Measurements from ENCODE around the gene KRT83. TPM values are rescaled to one million over a fixed set of nuclear protein-coding genes. Genes with fewer than 3 reads are reported as not detected.
"Not testable (repeated sequence)": the region's sequence is repeated elsewhere in the genome, so short reads cannot be mapped to it uniquely, and the experiment has no call there.

KRT83 gene
- total RNA-seq, 1 experiment from 2014 or later, result 0.07 TPM

GRCh38 chr12:52295663-52296062 is 25.5 kb downstream of the KRT83 start:
- in situ Hi-C loops (cut with HindIII; ENCODE audit: low sequenced_read_pairs), result no loop called here
- DNase-seq (ENCODE audit: low spot score), result no peak

- in situ Hi-C loops (cut with HindIII; ENCODE audit: low sequenced_read_pairs), result no loop called here
These were observed 26.4 kb downstream of the KRT83 start for GRCh38 chr12:52294803-52295202.

DNA sequence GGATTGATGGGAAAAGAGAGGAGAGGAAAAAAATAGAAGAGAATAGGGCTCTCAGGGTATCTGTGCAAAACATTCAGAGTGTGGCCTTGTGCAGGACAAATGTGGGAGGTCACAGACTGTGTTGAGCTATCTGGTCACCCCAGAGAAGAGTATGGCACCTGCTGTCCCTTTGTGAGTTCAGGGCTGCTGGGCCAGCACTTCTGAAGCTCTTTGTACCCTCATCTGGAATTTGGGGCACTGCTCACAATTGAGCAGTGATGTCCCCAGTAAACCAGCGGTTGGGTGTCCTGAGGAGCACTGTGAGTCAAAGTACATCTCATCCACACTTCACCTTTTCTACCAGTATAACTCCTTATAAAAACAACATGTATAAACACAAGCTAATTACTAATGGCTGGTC is 27.3 kb downstream of the KRT83 start:
- in situ Hi-C loops (cut with HindIII; ENCODE audit: low sequenced_read_pairs), result no loop called here
- DNase-seq (ENCODE audit: low spot score), result no peak

More at GRCh38 chr12:52294803-52295202, 26.4 kb downstream of the KRT83 start:
- no peak for DNase-seq (ENCODE audit: low spot score)

GRCh38 chr12:52291267-52291935 is 29.8 kb downstream of the KRT83 start, which contains the start of gene KRT81:
Gene KRT81, minus strand, starts transcription at chr12:52291534. Its CDS starts 69 bp downstream, at chr12:52291465.
- in situ Hi-C loops (cut with HindIII; ENCODE audit: low sequenced_read_pairs), result no loop called here
- no peak for DNase-seq (ENCODE audit: low spot score)

GRCh38 chr12:52290483-52291134 is 30.6 kb downstream of the KRT83 start:
- DNase-seq (ENCODE audit: low spot score); in situ Hi-C loops (cut with HindIII; ENCODE audit: low sequenced_read_pairs): not testable (repeated sequence)

DNA sequence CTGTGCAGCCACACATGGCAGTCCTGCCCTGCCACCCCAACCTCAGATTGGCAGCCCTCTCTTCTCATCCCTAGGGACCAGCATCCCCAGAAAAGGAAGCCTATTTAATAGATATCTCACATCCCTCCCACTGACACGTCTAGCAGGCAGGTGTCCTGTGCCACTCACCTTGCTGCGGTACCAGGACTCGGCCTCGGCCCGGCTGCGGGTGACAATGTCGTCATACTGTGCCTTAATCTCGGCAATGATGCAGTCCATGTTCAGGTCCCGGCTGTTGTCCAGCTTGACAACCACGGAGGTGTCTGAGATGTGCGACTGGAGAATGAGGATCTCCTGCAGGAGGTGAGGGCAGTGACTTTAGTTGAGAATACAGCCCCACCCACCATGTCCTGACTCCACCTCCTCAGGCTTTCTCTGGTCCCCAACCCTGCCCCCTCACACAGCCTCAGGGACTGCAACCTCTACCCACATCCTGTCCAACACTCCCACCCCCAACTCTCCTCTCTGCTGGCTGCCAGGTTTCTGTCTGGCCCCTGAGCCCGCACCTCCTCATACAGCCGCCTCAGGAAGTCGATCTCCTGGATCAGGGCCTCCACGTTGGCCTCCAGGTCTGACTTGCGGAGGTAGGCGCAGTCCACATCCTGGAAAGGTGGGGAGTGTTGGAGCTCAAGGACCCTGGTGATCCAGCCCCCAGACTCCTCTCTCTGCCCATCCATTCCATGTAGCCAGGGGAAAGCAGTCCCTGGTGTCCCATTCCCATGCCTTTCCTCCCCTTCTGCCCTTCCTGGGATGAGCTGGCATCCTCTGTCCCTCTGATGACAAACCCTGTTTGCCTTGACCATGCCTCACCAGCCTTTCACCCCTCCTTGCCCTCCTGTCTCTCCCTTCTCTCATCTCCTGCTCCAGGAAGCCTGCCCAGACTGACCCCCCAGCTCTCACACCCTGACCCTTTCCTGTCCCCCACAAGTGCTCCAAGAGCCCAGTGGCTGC is 33.1 kb downstream of the KRT83 start:
- in situ Hi-C loops (cut with HindIII; ENCODE audit: low sequenced_read_pairs), result not testable (repeated sequence)

GRCh38 chr12:52286857-52287785 is 34.1 kb downstream of the KRT83 start:
- DNase-seq (ENCODE audit: low spot score); in situ Hi-C loops (cut with HindIII; ENCODE audit: low sequenced_read_pairs): not testable (repeated sequence)

More for the DNA sequence above, 33.1 kb downstream of the KRT83 start:
- DNase-seq (ENCODE audit: low spot score), result not testable (repeated sequence)

GRCh38 chr12:52285851-52286530 is 35.2 kb downstream of the KRT83 start:
- DNase-seq (ENCODE audit: low spot score), result no peak
- in situ Hi-C loops (cut with HindIII; ENCODE audit: low sequenced_read_pairs), result no loop called here

DNA sequence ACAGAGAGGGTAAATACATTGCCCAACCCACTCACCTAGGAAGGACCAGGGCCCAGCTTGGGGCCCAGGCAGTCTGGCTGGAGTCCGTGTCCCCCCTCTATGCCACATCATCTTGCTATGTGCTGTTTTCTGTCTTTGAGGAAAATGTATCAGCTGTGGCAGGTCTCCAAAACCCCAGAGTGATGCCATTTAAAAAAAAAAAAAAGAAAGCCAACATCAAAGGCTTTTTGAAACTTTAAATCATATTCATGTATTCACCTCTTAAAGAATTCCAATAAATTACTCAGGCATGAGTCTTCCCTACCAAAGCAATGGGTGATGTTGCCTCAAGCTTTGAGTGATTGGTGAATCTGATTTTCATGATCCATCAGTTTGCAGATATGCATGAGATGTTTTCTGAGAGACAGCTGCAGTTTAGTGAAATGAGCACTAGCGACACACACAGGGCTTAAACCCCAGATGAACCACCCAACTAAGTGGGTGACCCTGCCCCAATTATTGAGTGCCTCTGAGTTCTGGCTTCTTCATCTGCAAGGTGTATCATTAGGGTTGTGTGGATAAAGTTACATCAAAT is 35.9 kb downstream of the KRT83 start:
- in situ Hi-C loops (cut with HindIII; ENCODE audit: low sequenced_read_pairs), result no loop called here
- no peak for DNase-seq (ENCODE audit: low spot score)

DNA sequence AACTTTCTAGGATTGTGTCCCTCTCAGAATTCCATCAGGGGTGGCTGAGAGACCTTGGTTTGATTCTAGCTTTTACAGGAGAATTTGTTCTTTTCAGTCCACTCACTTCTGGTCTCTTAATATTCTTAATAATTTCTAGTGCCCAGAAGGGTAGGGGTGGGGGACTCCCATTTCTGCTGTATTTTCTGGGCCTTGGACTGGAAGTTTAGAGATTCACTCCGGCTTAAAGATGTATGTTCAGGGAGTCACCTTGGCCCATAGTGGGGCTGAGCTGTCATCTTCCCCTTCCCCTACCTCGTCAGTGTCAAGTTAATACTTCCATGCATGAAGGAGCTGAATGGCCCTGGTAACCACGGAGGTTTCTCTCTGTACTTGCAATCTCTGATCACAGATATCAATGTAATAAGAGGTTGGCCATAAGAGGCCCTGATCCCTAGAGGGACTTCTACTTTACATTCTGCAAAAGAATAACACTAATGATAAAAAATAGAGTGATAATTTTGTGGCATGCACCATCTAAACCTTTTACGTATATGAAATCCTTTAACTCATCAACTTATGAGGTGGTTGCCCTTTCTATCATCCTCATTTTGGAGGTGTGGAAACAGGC is 36.5 kb downstream of the KRT83 start:
- no peak for DNase-seq (ENCODE audit: low spot score)
- in situ Hi-C loops (cut with HindIII; ENCODE audit: low sequenced_read_pairs), result no loop called here

DNA sequence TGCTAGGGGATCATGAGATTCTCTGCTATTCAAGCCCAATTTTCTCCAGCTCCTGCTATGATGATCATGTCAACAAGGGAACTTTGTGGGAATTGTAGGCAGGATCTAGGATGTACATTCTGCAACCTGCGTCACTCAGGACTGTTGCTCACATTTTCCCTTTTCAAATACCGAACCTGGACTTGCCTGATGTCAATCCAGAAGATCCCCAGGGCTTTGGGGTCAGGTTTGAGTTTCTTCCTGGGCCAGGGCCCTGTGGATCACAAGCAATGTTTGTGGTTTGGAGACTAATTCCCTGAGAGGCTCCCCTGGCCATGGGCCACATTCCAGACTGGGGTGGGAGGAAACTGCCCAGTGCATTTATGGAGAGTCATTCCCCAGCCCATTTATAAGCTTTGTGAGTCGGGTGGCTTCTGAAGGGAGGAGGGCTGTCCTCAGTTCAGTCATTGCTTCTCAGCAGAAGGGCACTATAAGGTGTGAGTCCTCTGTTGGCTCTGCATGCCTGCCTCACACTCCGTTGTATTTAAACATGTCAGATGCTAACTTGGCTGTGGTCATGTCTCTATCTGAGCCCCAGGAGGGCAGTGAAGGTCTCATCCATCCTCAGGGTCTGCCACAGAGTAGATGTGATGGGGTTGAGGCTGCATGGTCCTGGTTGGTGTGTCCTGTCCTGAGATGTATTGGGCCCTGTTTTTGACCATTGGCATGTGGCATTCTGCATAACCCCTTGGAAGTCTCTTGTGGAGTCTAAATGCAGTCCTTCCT is 40.2 kb downstream of the KRT83 start:
- no peak for DNase-seq (ENCODE audit: low spot score)
- in situ Hi-C loops (cut with HindIII; ENCODE audit: low sequenced_read_pairs), result no loop called here

GRCh38 chr12:52280319-52280795 is 40.8 kb downstream of the KRT83 start:
- in situ Hi-C loops (cut with HindIII; ENCODE audit: low sequenced_read_pairs), result no loop called here
- no peak for DNase-seq (ENCODE audit: low spot score)

GRCh38 chr12:52279422-52280318 is 41.5 kb downstream of the KRT83 start:
- in situ Hi-C loops (cut with HindIII; ENCODE audit: low sequenced_read_pairs), result no loop called here
- no peak for DNase-seq (ENCODE audit: low spot score)

GRCh38 chr12:52278575-52279421 is 42.4 kb downstream of the KRT83 start:
- DNase-seq (ENCODE audit: low spot score), result peak; percentile 59
- in situ Hi-C loops (cut with HindIII; ENCODE audit: low sequenced_read_pairs), result no loop called here

Measured in G401 (cell line).